Calu3 (cell line): ENCODE measurements around the gene GRIK1. TPM values are rescaled to one million over a fixed set of nuclear protein-coding genes. Genes with fewer than 3 reads are reported as not detected.

Experiments
- BruUV-seq: library from RNA; stranded (reverse); fragments of 400-500 nt; replicated peaks from 2 replicates; lab custom pipeline; 2021; lab: Mats Ljungman, UMichigan
- CTCF ChIA-PET: fragments of 300-600 bp; sonication (Branson Sonifier 250); formaldehyde crosslinking; loops from one replicate; lab custom pipeline; 2022; ENCODE audit warnings: antibody characterized with exemption; lab: Charles Lee
- DNase-seq: peaks from one replicate; pipeline ENCODE4 v3.0.0; 2022
- H3K27ac Mint-ChIP-seq: one replicate; pipeline ENCODE4 v1.8.0; 2022; ENCODE audit warnings: mixed read lengths; ENCODE audit not compliant: unreplicated experiment
- H3K27me3 Mint-ChIP-seq: one replicate; pipeline ENCODE4 v1.8.0; 2022; ENCODE audit warnings: mixed read lengths; ENCODE audit not compliant: unreplicated experiment
- H3K36me3 Mint-ChIP-seq: one replicate; pipeline ENCODE4 v1.8.0; 2022; ENCODE audit warnings: mild to moderate bottlenecking, moderate library complexity, mixed read lengths; ENCODE audit not compliant: insufficient read depth, unreplicated experiment
- H3K4me1 Mint-ChIP-seq: one replicate; pipeline ENCODE4 v1.8.0; 2022; ENCODE audit warnings: mild to moderate bottlenecking, low read depth, mixed read lengths; ENCODE audit not compliant: unreplicated experiment
- H3K4me3 Mint-ChIP-seq: one replicate; pipeline ENCODE4 v1.8.0; 2022; ENCODE audit warnings: mild to moderate bottlenecking, low read depth, moderate library complexity, mixed read lengths; ENCODE audit not compliant: unreplicated experiment
- H3K9me3 Mint-ChIP-seq: one replicate; pipeline ENCODE4 v1.8.0; 2022; ENCODE audit warnings: low read depth, mixed read lengths; ENCODE audit not compliant: unreplicated experiment
- intact Hi-C: fragments of 100-400 bp; cut with micrococcal nuclease; formaldehyde crosslinking; loops from one replicate; pipeline ENCODE4 v1.10.0; 2022; ENCODE audit not compliant: unreplicated experiment
- total RNA-seq: library from RNA; stranded (reverse); gene quantifications from 2 replicates; pipeline ENCODE4 v1.2.3, GENCODE V29; 2022
- TF ChIP-seq, protein P1 (sequence below): fragments of 200-600 bp; IDR thresholded peaks from one replicate; pipeline ENCODE4 v1.8.0; 2022; ENCODE audit warnings: antibody characterized with exemption; ENCODE audit not compliant: unreplicated experiment

Gene GRIK1
- total RNA-seq, 1 experiment from 2014 or later: not detected

DNA sequence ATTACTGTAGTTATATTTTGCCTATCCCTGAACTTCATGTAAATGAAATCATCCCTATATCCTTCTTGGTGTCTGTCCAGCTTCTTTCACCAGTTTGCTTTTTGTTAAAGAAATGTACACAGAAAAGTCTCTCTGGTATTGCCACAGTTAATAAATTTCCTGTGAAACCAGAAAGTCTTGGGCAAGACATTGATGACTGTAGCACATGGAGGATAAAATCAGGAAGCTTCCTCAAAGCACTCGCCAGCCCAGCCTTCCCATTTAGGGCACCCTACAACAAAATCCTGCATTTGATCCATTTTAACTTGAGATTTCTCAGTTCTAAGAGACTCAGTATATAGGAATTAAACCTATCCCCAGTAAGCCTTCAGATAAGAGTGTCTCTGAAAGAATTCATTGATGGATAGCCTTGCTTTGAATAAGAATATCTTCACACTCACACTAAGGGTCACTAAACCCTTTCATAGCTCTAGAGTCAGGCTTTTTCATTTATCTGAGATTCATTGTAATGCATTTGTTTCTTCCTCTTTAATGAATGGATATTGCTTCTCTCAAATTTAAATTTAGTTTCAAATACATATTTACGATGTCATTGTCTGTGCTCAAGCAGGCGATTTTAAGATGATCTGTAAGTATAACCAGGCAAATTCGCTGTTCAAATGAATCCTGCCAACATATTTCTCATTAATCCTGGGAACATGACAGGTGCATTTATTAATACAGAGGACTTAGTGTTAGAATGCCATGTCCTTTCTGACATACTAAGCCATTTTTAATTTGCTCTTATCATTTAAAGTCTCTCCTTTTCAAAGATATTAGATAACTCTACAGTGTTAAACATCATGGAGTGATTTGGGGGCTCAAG lies 153.1 kb downstream of the GRIK1 start:
- intact Hi-C loops: no loop called here
- Mint-ChIP-seq H3K4me3 (no peak overlapping the region), H3K27ac (no peak overlapping the region), H3K9me3 (no peaks in the 10 kb centered on the region), H3K4me1 (peaks cover 40% of the 10 kb centered on the region), H3K27me3 (no peaks in the 10 kb centered on the region), H3K36me3 (no peaks in the 10 kb centered on the region)
- BruUV-seq: no TSS peak
- CTCF ChIA-PET: no interaction called here
- no peak for DNase-seq
- TF ChIP-seq, protein P1, sequence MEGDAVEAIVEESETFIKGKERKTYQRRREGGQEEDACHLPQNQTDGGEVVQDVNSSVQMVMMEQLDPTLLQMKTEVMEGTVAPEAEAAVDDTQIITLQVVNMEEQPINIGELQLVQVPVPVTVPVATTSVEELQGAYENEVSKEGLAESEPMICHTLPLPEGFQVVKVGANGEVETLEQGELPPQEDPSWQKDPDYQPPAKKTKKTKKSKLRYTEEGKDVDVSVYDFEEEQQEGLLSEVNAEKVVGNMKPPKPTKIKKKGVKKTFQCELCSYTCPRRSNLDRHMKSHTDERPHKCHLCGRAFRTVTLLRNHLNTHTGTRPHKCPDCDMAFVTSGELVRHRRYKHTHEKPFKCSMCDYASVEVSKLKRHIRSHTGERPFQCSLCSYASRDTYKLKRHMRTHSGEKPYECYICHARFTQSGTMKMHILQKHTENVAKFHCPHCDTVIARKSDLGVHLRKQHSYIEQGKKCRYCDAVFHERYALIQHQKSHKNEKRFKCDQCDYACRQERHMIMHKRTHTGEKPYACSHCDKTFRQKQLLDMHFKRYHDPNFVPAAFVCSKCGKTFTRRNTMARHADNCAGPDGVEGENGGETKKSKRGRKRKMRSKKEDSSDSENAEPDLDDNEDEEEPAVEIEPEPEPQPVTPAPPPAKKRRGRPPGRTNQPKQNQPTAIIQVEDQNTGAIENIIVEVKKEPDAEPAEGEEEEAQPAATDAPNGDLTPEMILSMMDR: no peak

DNA sequence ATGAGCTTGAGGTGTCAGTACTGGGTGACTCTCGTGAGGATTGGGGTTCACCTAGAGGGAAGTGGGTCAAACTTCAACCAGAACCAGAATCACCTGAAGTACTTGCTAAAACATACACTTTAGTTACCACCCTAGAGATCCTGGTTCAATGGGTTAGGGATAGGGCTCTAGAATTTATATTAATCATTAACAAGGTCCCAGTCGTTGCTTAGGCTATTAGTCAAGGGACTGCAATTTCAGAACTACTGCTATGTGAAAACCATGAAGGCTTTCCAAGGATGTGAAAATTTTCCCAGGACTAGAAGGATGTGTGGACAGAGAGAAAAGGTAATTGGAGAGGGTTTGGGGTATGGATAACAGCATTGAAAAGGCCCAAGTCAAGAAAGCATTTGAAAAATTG lies 162.6 kb downstream of the GRIK1 start:
- Mint-ChIP-seq H3K36me3 (no peaks in the 10 kb centered on the region), H3K9me3 (no peaks in the 10 kb centered on the region), H3K4me3 (no peak overlapping the region), H3K27ac (no peak overlapping the region), H3K4me1 (no peaks in the 10 kb centered on the region), H3K27me3 (no peaks in the 10 kb centered on the region)
- intact Hi-C loops: no loop called here
- CTCF ChIA-PET: no interaction called here
- DNase-seq: no peak
- BruUV-seq: no TSS peak
- TF ChIP-seq, protein P1: no peak

DNA sequence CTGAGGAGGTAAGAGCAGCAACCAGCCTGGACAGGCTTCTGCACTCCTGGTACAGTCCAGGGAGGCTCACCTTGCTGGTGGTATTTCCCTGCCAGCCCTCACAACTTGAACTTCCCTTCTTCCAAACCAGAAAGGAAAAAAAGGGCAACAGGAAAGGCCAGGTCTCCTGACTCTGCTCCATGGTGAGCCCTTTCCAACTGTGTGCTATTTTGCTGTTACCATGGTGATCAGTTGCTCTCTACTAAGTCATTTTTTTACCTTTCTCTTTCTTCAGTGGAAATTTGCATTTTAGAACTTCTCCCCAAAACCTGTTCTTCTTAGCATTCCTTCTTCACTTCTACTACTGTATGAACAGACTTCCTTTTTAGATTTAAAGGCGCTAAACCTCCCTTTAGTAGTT lies 164.3 kb downstream of the GRIK1 start:
- H3K36me3 Mint-ChIP-seq: no peaks in the 10 kb centered on the region
- CTCF ChIA-PET: no interaction called here
- intact Hi-C loops: no loop called here
- no peaks in the 10 kb centered on the region for H3K27me3 Mint-ChIP-seq
- H3K4me3 Mint-ChIP-seq: no peak overlapping the region
- no peaks in the 10 kb centered on the region for H3K9me3 Mint-ChIP-seq
- TF ChIP-seq, protein P1: no peak
- no peaks in the 10 kb centered on the region for H3K4me1 Mint-ChIP-seq
- no peak for DNase-seq
- BruUV-seq: no TSS peak
- no peak overlapping the region for H3K27ac Mint-ChIP-seq

DNA sequence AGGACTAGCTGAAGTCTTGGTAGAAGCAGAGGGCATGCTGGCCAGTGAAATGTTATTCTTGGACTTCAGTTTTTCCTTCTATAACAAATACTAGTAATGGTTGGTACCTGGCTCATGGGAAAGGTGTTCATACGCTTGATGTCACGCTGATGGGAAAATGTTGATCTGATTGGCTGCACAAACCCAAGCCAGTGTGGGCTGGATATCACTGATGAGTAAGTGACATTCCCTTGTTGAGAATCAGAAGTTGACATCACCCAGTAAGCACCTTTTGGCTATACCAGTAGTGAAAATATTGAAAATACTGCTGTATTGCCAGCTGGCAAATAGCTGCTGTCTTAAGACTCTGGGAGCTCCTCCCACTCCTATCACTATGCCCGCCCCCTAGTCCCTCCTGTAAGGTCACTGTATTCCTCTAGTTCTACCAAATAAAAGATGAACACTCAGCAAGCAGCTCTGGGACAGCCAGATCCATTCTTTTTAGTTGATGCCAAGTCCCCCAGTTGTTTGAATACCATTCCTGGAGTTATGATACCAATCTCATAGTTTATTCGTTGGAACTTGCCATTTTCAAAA lies 168.2 kb downstream of the GRIK1 start:
- CTCF ChIA-PET: no interaction called here
- H3K9me3 Mint-ChIP-seq: no peaks in the 10 kb centered on the region
- intact Hi-C loops: no loop called here
- no peak overlapping the region for H3K27ac Mint-ChIP-seq
- peaks cover 10% of the 10 kb centered on the region for H3K27me3 Mint-ChIP-seq
- TF ChIP-seq, protein P1: no peak
- BruUV-seq: no TSS peak
- H3K4me3 Mint-ChIP-seq: no peak overlapping the region
- DNase-seq: no peak
- no peaks in the 10 kb centered on the region for H3K36me3 Mint-ChIP-seq
- no peaks in the 10 kb centered on the region for H3K4me1 Mint-ChIP-seq
